GOT3 (cell line): ENCODE data around the gene TBX6.
"Not testable (repeated sequence)": the region's sequence is repeated elsewhere in the genome, so short reads cannot be mapped to it uniquely, and the experiment has no call there.

Experiments
- DNase-seq: peaks from one replicate; lab custom pipeline; 2025; ENCODE audit warnings: mixed read lengths; lab: John Stamatoyannopoulos, UW

TBX6 gene

GRCh38 chr16:30065943-30066760 is 25.6 kb downstream of the TBX6 start:
- peak; percentile 69 for DNase-seq

GRCh38 chr16:30065102-30065942 is 26.4 kb downstream of the TBX6 start, which contains the start of gene ALDOA:
ALDOA (plus strand) TSS chr16:30065760; CDS start chr16:30066898, 1,138 bp downstream.
- peak; percentile 98 for DNase-seq

- no peak for DNase-seq
Observed at GRCh38 chr16:30064729-30065101, 27.0 kb downstream of the TBX6 start.

GRCh38 chr16:30063893-30064728 is 27.6 kb downstream of the TBX6 start:
- DNase-seq, result no peak

GRCh38 chr16:30063278-30063892 is 28.3 kb downstream of the TBX6 start:
- DNase-seq, result no peak

GRCh38 chr16:30060836-30061554 is 30.7 kb downstream of the TBX6 start:
- no peak for DNase-seq

GRCh38 chr16:30060346-30060745 is 31.4 kb downstream of the TBX6 start:
- no peak for DNase-seq

GRCh38 chr16:30054959-30055553 is 36.7 kb downstream of the TBX6 start:
- DNase-seq, result no peak

- DNase-seq, result no peak
Observed at GRCh38 chr16:30054451-30054850, 37.3 kb downstream of the TBX6 start.

GRCh38 chr16:30053376-30054015 is 38.2 kb downstream of the TBX6 start:
- DNase-seq, result no peak

- peak; percentile 80 for DNase-seq
Observed at GRCh38 chr16:30052671-30053372, 38.9 kb downstream of the TBX6 start.

- DNase-seq, result no peak
Observed at GRCh38 chr16:30051518-30051917, 40.2 kb downstream of the TBX6 start.

GRCh38 chr16:30049871-30050270 is 41.9 kb downstream of the TBX6 start:
- DNase-seq, result no peak

- DNase-seq, result no peak
Observed at GRCh38 chr16:30046588-30046987, 45.1 kb downstream of the TBX6 start.

GRCh38 chr16:30046178-30046577 is 45.5 kb downstream of the TBX6 start:
- no peak for DNase-seq

- DNase-seq, result no peak
Observed at GRCh38 chr16:30041841-30042240, 49.9 kb downstream of the TBX6 start.

GRCh38 chr16:30040690-30041089 is 51.0 kb downstream of the TBX6 start:
- DNase-seq, result not testable (repeated sequence)

- no peak for DNase-seq
Observed at GRCh38 chr16:30040221-30040620, 51.5 kb downstream of the TBX6 start.
